Stromal cell of bone marrow (primary cell): Measurements from ENCODE around the gene GCNA.
"Not testable (repeated sequence)": the region's sequence is repeated elsewhere in the genome, so short reads cannot be mapped to it uniquely, and the experiment has no call there.

ENCODE experiments used
- DNase-seq: peaks from one replicate; pipeline ENCODE4 v3.0.0-alpha.2; 2012; ENCODE audit warnings: low read depth

Gene GCNA

GRCh38 chrX:71563921-71564320, 14.3 kb upstream of the GCNA start:
- DNase-seq: no peak

GRCh38 chrX:71565474-71566041, 12.7 kb upstream of the GCNA start:
- no peak for DNase-seq

GRCh38 chrX:71571390-71571789, 6.8 kb upstream of the GCNA start:
- DNase-seq: not testable (repeated sequence)

- DNase-seq: no peak
Measured at GRCh38 chrX:71573590-71573989, 4.6 kb upstream of the GCNA start.

GRCh38 chrX:71577682-71578081, 555 bp upstream of the GCNA start:
- no peak for DNase-seq

GRCh38 chrX:71579136-71579989, 1.1 kb downstream of the GCNA start:
- no peak for DNase-seq

GRCh38 chrX:71579990-71580380, 1.7 kb downstream of the GCNA start:
- DNase-seq: no peak

GRCh38 chrX:71581210-71581609, 3.0 kb downstream of the GCNA start:
- no peak for DNase-seq

- DNase-seq: no peak
Measured at GRCh38 chrX:71586929-71587328, 8.7 kb downstream of the GCNA start.

GRCh38 chrX:71593210-71593609, 15.0 kb downstream of the GCNA start:
- not testable (repeated sequence) for DNase-seq

GRCh38 chrX:71599965-71600364, 21.7 kb downstream of the GCNA start:
- no peak for DNase-seq

GRCh38 chrX:71603618-71604017, 25.4 kb downstream of the GCNA start:
- no peak for DNase-seq

GRCh38 chrX:71604141-71604540, 25.9 kb downstream of the GCNA start:
- DNase-seq: no peak

- DNase-seq: no peak
Measured at GRCh38 chrX:71604796-71605568, 26.7 kb downstream of the GCNA start.

GRCh38 chrX:71606536-71607216, 28.4 kb downstream of the GCNA start:
- no peak for DNase-seq

- DNase-seq: no peak
Measured at GRCh38 chrX:71607488-71607887, 29.3 kb downstream of the GCNA start.

GRCh38 chrX:71609095-71609750, 31.0 kb downstream of the GCNA start:
- DNase-seq: no peak

- not testable (repeated sequence) for DNase-seq
Measured at GRCh38 chrX:71611736-71612135, 33.5 kb downstream of the GCNA start.

GRCh38 chrX:71612256-71612655, 34.0 kb downstream of the GCNA start:
- no peak for DNase-seq

- DNase-seq: no peak
Measured at GRCh38 chrX:71615056-71615455, 36.8 kb downstream of the GCNA start.

- DNase-seq: no peak
Measured at GRCh38 chrX:71615954-71616353, 37.7 kb downstream of the GCNA start.
